Measurements from ENCODE around the gene KCND2. TPM values are rescaled to one million over a fixed set of nuclear protein-coding genes. Genes with fewer than 3 reads are reported as not detected.
"Not testable (repeated sequence)": the region's sequence is repeated elsewhere in the genome, so short reads cannot be mapped to it uniquely, and the experiment has no call there.

KCND2 gene
- total RNA-seq, 1 donor from 2014 or later, result 2.9 TPM

GRCh38 chr7:120229084-120229483 lies 43.9 kb upstream of the KCND2 start:
- H3K79me2 ChIP-seq (ENCODE audit: low read depth), result no peaks in the 10 kb centered on the region
- H2AFZ ChIP-seq (replicated peaks), result no peak overlapping the region
- H3K4me1 Mint-ChIP-seq, result no peaks in the 10 kb centered on the region
- H3K36me3 Mint-ChIP-seq, result no peaks in the 10 kb centered on the region
- TF ChIP-seq EZH2phosphoT487 (IDR thresholded peaks at IDR 0.05) (no peak), CTCF (IDR thresholded peaks at IDR 0.05) (no peak), EZH2 (IDR thresholded peaks at IDR 0.05) (no peak)
- H4K20me1 ChIP-seq (ENCODE audit: low read depth), result no peaks in the 10 kb centered on the region
- no peak overlapping the region for H3K9ac ChIP-seq
- H3K9me3 Mint-ChIP-seq, result no peaks in the 10 kb centered on the region
- no peaks in the 10 kb centered on the region for H3K27me3 ChIP-seq
- no peak for DNase-seq (ENCODE audit: low spot score)
- H3K27ac ChIP-seq, result no peak overlapping the region
- no peak overlapping the region for H3K4me2 ChIP-seq
- H3K4me3 ChIP-seq, result no peak overlapping the region
- no peaks in the 10 kb centered on the region for H3F3A ChIP-seq (ENCODE audit: low read depth)
- peaks cover 2% of the 10 kb centered on the region for H3K27me3 Mint-ChIP-seq (ENCODE audit: insufficient read depth, low read depth)
- no peaks in the 10 kb centered on the region for H3K36me3 ChIP-seq
- H3K9me3 ChIP-seq (ENCODE audit: low read depth), result no peaks in the 10 kb centered on the region
- no peak overlapping the region for H3K4me3 Mint-ChIP-seq
- H3K27ac Mint-ChIP-seq, result no peak overlapping the region
- no peaks in the 10 kb centered on the region for H3K4me1 ChIP-seq

- Mint-ChIP-seq H3K9me3 (no peaks in the 10 kb centered on the region), H3K27ac (no peak overlapping the region), H3K36me3 (no peaks in the 10 kb centered on the region), H3K4me3 (no peak overlapping the region), H3K27me3 (ENCODE audit: insufficient read depth, low read depth) (peaks cover 2% of the 10 kb centered on the region), H3K4me1 (no peaks in the 10 kb centered on the region)
- no peaks in the 10 kb centered on the region for H3K4me1 ChIP-seq
- TF ChIP-seq EZH2 (IDR thresholded peaks at IDR 0.05), result no peak
- no peak for TF ChIP-seq CTCF (IDR thresholded peaks at IDR 0.05)
- TF ChIP-seq EZH2phosphoT487 (IDR thresholded peaks at IDR 0.05), result no peak
- H3K9ac ChIP-seq, result no peak overlapping the region
- H3F3A ChIP-seq (ENCODE audit: low read depth), result no peaks in the 10 kb centered on the region
- no peak overlapping the region for H3K4me3 ChIP-seq
- no peak for DNase-seq (ENCODE audit: low spot score)
- no peak overlapping the region for H3K27ac ChIP-seq
- no peaks in the 10 kb centered on the region for H3K9me3 ChIP-seq (ENCODE audit: low read depth)
- no peak overlapping the region for H3K4me2 ChIP-seq
- no peaks in the 10 kb centered on the region for H4K20me1 ChIP-seq (ENCODE audit: low read depth)
- no peaks in the 10 kb centered on the region for H3K79me2 ChIP-seq (ENCODE audit: low read depth)
- no peaks in the 10 kb centered on the region for H3K27me3 ChIP-seq
- H3K36me3 ChIP-seq, result no peaks in the 10 kb centered on the region
- no peak overlapping the region for H2AFZ ChIP-seq (replicated peaks)
Observed at GRCh38 chr7:120233338-120233737, 39.6 kb upstream of the KCND2 start.

- not testable (repeated sequence) for H3K27me3 Mint-ChIP-seq (ENCODE audit: insufficient read depth, low read depth); H3K27ac ChIP-seq; H3K4me1 Mint-ChIP-seq; H3K36me3 Mint-ChIP-seq; H3K4me2 ChIP-seq; H3K36me3 ChIP-seq; H3K9me3 Mint-ChIP-seq; H3K4me3 Mint-ChIP-seq; H3K4me3 ChIP-seq; H3F3A ChIP-seq (ENCODE audit: low read depth); H2AFZ ChIP-seq (replicated peaks); H3K79me2 ChIP-seq (ENCODE audit: low read depth); H3K27me3 ChIP-seq; H3K4me1 ChIP-seq; H3K9ac ChIP-seq; DNase-seq (ENCODE audit: low spot score); H4K20me1 ChIP-seq (ENCODE audit: low read depth); H3K9me3 ChIP-seq (ENCODE audit: low read depth); H3K27ac Mint-ChIP-seq
Observed at GRCh38 chr7:120240350-120240749, 32.6 kb upstream of the KCND2 start.

GRCh38 chr7:120241973-120242372 lies 31.0 kb upstream of the KCND2 start:
- no peak for TF ChIP-seq EZH2 (IDR thresholded peaks at IDR 0.05)
- no peak for TF ChIP-seq CTCF (IDR thresholded peaks at IDR 0.05)
- no peak for TF ChIP-seq EZH2phosphoT487 (IDR thresholded peaks at IDR 0.05)
- Histone ChIP-seq H3K27me3 (no peaks in the 10 kb centered on the region), H3K79me2 (ENCODE audit: low read depth) (no peaks in the 10 kb centered on the region), H3K4me1 (no peaks in the 10 kb centered on the region), H3K9me3 (ENCODE audit: low read depth) (no peaks in the 10 kb centered on the region), H3K4me3 (no peak overlapping the region), H4K20me1 (ENCODE audit: low read depth) (no peaks in the 10 kb centered on the region), H3K4me2 (no peak overlapping the region), H3K36me3 (no peaks in the 10 kb centered on the region), H3K9ac (no peak overlapping the region), H3K27ac (no peak overlapping the region), H3F3A (ENCODE audit: low read depth) (no peaks in the 10 kb centered on the region), H2AFZ (replicated peaks) (no peak overlapping the region)
- DNase-seq (ENCODE audit: low spot score), result no peak
- H3K36me3 Mint-ChIP-seq, result no peaks in the 10 kb centered on the region
- H3K4me3 Mint-ChIP-seq, result no peak overlapping the region
- H3K4me1 Mint-ChIP-seq, result no peaks in the 10 kb centered on the region
- no peak overlapping the region for H3K27ac Mint-ChIP-seq
- H3K27me3 Mint-ChIP-seq (ENCODE audit: insufficient read depth, low read depth), result no peaks in the 10 kb centered on the region
- peaks cover 2% of the 10 kb centered on the region for H3K9me3 Mint-ChIP-seq
